HG03460 (cell line): ENCODE measurements around the gene FOXK1.

ENCODE experiments used
- ATAC-seq: cut with Tn5 transposase; IDR thresholded peaks from one replicate; pipeline ENCODE4 v1.9.1; 2021; ENCODE audit not compliant: unreplicated experiment

FOXK1 gene

DNA sequence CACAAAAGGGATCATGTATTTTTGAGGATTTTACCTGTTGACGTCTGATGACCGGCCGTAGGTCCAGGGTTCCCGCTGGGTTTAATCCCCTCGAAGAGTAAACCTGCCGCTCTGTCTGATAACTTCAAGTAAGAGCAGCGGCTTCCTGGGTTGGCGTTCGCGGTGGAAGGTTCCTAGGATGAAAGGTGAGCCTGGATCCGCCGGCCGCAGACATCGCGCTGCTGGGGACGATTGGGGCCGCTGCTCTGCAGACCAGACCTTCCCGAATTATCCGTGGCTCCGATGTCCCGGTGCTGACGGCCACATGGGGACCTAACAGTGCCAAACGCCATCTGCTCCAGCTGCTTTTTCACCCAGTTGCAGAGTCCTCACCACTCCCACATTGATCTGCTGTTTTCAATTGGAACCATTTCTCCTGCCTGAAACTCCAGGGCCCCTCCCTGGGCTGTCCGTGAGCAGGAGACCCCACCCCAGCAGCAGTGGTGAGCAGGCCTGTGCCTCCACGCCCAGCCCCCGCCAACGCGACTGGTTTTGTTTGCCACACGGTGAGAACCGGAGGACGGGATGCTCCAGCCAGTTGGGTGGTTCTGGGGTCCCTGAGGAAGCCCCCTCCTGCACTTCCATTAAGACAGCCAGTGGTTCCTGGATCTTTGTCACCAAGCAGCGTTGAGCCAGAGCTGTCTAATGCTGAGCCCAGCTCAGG is 81.1 kb downstream of the FOXK1 start:
- ATAC-seq, result no peak

DNA sequence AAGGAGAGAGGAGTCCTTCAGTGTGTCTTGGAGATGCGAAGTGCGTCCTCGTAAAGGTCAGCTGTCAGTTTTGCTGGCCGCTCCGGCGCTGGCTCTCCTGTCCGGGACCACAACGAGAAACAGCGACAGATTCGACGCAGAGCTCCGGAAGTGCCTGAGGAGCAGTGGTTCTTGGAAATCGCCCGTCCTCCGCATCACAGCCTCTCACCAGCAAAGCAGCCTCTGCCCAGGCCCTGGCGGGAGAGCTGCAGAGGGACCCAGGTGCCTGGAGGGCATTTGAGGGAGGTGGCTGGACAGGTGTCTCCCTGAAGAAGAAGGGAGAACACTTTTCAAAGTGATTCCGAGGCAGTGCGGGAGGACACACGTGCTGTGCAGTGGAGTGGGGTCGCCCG is 81.7 kb downstream of the FOXK1 start:
- no peak for ATAC-seq

DNA sequence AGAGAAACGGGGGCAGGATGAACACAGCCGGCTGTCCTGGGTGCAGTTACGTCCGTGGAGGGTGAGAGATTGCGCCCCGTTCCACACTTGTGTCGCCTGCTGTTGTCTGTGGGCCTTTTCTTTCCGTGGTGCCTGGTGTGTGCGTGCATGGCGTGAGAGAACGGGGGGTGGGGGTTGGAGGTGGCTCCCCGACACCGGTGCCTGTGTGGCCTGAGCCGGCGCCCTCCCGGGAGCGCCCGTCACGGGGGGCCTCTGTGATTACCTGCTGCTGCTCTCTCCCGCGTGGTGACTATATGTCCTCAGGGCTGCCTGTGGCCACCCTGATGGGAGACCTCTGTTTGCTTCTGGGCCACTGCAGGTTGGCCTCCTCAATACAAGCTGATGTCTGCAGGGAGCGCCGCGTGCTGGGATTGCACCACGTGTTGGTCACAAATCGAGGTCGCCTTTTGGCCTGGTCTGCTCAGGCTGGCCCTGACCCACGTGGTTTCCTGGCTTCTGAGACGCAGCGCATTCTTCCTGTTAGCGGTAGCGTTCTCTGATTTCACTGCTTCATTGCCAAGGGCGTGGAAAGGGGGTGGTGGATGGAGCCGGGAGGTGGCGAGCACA is 82.4 kb downstream of the FOXK1 start:
- ATAC-seq, result no peak

DNA sequence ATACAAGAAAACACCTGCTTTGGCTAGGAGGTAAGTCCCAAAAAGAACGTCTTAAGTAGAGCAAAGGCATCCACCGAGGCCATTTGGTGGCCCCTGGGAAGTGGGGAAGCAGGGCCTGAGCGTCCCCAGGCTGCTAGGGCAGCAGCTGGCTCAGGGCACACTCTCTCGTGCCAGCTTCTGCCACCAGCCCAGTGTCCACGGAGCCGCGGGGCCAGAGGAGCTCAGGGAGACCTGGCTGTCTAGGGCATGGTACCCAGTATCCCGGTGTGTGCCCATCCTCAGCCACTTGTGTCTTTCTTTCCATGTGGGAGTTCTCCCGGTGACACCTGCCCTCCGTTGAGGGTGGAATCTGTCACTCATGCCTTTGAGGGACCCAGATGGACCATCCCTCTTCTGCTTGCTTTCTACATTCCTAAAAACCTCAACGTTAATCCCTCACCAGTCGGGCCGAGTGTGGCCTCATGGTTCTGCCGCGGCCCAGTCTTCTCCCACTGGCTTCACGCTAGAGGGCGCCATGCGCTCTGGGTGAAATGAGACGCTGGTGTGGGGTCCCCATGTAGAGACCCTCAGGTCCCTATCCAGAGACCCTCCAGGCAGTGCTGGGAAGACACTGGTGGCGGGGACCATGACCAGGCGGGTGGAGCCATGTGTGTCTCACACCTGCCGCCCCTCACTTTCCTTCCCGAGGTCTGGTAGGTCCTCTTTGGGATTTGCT is 83.8 kb downstream of the FOXK1 start:
- ATAC-seq, result no peak

DNA sequence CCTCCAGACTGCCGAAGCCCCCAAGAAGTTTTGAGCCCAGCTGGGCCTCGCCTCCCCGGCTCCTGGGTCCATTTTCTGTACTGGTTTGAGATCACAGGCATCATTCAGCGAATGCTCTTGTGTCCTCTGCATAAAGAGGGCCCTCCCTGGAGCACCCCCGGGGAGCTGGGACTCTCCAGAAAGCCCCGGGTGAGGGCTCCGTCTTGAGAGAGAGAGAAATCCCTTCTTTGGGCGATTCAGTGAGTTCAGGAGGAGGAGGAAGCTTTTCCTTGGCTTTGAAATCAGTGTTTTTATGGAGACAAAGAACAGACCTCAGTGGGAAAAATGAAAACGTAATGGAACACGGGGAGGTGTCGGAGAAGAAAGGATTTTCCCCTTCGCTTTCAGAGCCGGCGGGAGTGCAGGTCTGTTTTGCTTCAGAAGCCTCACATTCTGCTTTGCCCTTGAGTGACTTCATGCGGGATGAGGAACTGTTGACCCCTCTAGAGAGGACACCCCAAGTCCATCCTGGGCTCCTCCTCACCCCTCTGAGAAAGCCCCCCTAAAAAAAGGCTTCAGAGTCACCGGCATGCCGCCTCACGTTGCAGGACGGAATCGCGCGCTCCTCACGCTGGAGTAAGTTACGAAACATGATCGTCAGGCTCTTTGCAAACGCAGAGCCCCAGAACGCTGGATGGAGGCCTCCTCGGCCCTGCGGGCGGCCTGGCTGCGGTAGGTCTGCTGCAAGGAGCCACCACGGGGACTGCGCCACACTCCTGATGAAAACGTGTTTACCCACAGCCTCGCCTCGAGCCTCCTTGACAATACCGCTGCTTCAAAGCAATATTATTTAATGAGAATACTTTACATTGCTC is 84.8 kb downstream of the FOXK1 start:
- no peak for ATAC-seq

DNA sequence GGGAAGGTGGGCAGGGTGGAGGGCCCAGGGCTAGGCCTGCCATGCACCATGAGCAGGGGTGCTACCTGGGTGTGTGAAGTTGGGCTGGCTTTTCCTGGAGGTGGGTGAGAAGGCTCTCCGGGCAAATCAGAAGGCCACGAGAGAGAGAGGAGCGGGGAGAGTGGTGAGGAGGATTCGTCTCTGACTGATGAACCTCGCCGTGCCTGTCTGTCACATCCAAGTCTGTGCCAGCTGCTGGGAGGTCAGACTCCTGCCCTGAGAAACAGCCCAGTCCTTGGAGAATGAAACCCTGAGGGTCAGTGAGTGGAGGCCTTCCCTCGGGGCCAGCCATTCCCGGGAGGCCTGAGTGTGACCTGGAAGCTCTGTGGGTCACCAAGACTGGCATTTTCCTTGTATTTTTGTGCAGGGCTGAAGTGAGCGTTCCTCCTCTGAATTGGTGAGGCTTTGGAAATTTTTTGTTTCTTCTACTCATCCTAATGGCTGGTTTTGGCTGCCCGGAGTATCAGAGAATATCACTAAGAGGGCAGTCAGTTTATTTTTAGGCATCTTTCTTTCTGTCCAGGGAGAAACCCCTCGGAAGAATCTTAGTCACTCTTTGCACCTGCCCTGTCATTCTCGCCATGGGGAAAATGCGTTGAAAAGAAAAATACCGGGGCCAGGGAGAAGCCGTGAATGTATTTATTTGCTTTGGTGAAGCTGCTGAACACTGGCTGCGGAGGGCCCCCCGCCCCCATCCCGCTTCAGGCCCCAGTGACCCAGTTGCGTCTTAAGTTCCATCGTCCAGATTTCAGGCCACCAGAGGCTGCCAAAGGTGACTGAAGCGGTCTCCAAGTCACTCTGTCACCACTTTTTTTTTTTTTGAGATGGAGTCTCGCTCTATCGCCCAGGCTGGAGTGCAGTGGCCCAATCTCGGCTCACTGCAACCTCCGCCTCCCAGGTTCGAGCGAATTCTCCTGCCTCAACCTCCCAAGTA is 86.8 kb downstream of the FOXK1 start:
- no peak for ATAC-seq

DNA sequence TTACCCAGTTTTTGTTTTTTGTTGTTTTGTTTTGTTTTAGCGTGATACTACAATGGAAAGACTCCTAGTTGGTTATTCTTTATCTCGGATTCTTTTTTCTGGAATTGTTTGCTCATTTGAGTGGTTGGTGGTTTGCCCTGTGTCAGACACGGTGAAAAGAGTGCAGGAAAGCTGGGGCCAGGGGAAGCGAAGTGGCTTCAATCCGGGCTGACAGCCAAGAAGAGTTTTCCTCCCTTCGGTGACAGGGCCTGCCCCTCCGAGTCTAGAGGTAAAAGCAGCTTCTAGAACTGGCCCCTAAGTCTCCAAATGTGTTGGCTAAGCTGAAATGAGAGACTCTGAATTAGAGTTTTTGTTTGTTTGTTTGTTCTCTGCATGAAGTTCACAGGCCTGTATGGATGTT is 87.7 kb downstream of the FOXK1 start:
- ATAC-seq, result no peak

DNA sequence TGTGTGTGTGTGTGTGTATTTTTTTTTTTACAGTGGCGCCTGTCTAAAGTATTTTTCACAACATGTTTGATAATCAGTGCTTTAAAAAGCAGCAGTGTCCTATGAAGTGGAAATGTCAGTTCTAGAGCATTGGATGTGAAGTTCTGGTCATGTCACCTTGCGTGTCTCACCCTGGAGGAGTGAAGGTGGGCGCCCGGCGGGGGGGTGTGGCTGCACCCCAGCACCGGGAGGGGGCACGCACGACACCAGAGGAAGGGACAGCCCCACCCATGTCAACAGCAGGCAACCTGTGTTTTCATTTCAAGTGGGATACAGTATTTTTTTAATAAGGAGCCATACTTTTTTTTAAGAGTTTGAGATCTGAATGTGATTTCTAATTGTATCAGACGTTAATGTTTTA is 88.8 kb downstream of the FOXK1 start:
- ATAC-seq, result no peak

DNA sequence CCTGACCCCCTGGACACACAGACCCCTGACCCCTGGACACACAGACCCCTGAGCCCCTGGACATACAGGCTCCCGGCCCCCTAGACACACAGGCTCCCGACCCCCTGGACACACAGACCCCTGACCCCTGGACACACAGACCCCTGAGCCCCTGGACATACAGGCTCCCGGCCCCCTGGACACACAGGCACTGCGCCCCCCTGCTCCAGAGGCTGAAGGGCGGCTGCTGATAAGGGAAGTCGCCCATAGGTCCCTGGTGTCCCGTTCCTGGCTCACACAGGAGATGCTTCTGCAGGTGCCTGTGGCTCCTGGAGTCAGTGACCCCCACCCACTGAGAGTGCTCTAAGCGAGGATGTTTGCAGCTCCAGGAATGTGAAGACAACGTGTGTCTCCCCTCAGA is 89.6 kb downstream of the FOXK1 start:
- no peak for ATAC-seq

DNA sequence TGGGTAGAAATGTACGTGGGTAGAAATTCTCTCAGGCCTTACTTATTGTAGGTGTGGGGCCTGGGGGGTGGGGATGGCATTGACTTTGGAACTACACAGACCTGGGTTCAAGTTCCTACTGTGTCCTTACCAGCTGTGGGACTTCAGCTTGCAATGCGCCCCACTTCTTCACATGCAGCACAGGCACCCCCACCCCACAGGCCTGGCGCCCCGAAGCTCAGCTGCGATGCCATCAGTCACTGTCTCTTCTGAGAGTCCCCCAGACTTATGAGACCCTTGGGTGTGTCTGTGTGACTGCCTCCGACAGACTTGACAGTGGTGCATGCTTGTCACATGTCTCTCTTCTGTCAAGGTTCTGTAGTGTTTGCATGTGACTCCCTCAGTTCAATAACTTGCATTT is 90.2 kb downstream of the FOXK1 start:
- ATAC-seq, result no peak

DNA sequence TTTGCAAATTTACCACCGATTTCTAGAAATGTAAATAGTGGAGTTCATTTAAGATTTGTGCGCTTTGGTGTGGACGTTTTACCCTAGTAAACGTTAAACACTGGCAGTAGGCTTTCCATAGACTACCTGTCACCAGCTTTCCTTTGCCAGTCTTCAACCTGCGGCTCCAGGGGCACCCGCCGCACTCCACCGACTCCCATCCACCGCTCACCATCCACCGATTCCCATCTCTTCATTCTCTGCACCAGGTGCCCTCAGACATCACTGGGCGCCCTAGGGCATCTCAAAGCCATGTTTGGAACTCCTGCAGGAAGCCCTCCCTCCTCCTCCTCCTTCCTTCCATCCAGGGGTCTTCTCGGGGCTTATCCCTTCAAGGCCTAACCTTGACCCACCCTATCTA is 91.9 kb downstream of the FOXK1 start:
- ATAC-seq, result no peak

DNA sequence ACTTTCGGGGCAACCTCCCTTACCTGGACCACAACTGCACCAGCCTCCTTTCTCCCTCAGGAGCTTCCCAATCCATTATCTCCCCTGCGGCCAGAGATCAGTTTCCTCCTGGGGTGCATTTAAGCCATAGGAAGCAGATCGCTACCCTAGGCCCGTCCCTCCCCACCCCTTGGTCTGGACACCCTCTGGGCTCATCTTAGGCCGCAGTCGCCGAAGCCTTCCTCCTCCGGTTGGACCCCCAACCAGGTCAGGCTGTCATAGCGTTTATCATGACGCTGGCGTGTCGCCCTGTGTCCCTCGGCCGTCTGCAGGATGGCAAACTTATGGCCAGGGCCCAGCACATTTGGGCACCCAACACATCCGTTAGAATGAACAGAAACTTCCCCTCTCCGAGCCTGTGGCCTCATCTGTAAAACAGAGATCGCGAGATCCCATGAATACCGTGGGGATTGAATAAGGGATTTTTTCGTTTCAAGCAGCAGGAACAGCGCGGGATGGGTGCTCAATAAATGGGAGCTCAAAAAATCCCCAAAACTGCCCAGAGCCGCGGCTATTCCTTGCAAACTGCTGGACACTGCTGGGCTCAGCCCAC is 92.7 kb downstream of the FOXK1 start:
- ATAC-seq, result peak; percentile 27

DNA sequence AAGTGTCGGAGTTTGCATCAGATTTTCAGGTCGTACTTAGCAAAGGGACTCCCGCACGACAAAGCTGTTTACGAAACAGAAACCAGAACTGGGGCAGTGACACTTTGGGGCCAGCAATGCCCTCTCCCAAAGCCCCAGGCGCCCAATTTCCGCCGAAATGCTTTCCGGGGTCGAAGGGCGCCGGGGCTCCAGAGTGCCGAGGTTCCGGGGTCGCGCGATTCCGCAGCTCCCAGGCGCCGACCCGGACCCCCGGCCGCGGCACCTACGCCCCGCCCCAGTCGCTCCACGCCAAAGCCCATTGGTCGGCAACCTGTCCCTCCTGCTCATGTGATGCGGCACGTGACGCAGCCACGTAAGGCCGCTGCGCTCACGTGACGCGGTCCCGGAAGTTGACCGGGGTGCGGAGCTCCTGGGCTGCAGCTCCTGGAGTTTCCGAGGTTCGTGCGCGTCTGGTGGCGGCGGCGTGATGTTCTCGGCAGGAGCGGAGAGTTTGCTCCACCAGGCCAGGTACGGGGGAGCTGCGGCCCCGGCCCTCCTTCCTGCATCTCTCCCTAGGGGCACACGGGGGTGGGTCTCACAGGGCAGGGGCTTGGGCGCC is 93.3 kb downstream of the FOXK1 start, which contains the start of gene AP5Z1:
AP5Z1 (plus strand) TSS at position 374 of the 598 bp plus-strand sequence; CDS start at position 467, 93 bp downstream.
- ATAC-seq, result peak; percentile 89

DNA sequence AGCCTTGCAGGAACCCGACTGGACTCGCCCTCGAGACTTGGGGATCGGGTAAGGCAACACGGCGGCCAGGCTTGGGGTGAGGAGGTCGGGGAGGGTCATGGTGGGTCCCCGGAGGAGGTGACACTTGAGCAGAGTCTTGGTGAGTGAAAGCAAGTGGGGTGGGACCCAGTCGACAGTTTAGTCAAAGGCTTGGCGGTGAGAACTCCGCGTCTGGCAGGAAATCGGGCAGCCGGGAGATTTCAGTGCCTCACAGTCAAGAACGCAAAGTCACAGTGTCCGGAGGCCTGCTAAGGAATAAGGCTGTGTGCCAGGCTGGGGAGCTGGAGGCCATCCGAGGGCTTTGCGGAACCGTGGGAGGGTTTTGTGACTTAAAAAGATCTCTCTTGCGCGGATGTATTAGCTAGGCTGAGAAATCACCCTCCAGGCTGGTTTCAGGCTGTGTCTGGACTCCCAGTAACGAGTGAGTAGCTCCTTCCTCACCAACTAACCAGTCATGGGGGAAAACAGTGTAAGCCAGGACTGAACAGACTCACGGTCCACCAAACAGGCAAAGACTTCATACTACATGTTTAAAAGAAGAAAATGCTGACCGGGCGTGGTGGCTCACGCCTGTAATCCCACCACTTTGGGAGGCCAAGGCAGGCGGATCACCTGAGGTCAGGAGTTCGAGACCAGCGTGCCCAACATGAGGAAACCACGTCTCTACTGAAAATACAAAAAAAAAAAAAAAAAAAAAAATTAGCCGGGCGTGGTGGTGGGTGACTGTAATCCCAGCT is 93.9 kb downstream of the FOXK1 start:
- ATAC-seq, result peak; percentile 4

DNA sequence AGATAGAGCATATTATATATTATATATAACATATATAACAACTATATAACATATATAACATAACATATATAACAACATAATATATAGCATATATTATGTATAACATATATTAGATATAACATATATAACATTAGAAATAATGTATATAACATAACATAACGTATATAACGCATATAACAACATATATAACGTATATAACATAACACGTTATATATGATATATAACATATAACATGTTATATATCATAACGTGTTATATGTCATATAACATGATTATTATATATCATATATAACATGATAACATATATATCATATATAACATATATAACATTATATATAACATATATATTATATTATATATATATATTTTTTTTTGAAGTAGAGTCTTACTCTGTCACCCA is 97.0 kb downstream of the FOXK1 start:
- no peak for ATAC-seq

DNA sequence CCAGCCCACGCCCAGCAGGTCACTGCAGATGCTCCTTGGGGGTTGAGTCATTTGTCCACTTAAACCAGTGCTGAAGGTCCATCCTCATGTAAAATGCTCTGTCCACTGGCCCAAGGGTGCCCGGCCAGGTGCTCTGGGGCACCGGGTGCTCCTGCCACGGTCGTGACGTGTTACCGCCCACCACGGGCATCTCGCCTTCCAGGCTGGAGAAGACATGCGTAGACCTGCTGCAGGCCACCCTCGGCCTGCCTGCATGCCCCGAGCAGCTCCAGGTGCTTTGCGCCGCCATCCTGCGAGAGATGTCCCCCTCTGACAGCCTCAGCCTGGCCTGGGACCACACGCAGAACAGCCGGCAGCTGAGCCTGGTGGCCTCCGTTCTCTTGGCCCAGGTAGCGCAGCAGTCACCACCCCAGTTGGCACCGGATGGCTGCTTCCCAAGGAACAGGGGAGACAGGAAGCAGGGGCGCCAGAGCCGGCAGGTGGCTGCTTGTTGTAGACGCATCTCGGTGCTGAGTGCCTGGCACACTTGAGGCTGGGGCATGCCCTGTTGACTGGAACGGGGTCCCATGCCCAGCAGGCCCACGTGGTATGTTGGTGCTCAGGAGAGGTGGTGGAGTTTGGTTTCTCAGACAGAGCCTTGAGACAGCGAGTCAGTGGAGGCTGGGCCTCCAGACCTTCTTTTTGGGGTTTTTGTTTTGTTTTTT is 99.4 kb downstream of the FOXK1 start:
- no peak for ATAC-seq

DNA sequence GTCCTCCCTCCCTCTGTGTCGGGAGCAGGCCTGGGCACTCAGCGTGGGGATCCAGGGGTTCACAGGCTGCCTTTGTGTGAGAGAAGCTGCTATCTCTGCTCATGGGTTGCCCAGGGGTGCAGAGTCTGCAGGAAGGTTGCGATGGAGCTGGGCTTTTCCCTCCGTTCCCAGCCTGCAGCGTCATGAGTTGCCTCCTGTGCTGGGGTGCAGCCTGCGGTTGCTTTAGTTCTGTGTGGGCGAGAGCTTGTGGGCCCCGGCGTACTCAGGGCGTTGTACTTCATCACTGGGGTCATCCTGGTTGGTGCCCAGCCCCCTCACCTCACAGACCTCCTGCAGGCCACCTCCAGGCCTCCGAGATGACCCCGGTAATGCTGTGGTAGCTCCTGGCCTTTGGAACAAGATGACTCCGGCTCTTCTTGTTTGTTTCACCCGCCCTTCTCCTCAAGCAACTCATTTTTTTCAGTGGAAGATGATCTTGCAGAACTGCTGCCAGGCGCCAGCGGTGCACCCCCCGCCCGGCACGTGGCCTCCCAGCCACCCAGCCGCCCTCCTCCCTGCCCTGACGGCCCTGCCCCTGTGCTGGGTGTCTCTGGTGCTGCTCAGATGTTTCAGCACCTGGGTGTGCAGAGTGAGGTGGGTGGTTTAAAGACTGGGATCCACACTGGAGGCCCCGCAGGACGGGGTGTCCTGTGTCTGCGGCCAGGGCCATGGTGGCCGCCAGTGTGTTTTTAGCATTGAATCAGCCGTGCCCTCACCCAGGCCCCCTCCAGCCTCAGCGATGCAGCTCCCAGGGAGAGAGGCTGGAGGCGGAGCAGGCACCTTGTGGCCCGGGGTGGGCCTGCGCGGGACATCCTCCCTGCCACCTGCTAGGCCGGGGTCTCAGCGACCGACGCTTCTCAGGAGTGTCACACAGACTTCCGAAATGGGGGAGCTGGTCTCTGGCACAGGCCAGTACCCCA is 100.5 kb downstream of the FOXK1 start:
- no peak for ATAC-seq
